Measurements from ENCODE around the gene MAGEB1. TPM values are rescaled to one million over a fixed set of nuclear protein-coding genes. Genes with fewer than 3 reads are reported as not detected.

MAGEB1 gene
- total RNA-seq, 1 donor: not detected

GRCh38 chrX:30261012-30261411 lies 14.1 kb downstream of the MAGEB1 start:
- no peak for DNase-seq (ENCODE audit: low read depth)
- TF ChIP-seq CTCF (IDR thresholded peaks at IDR 0.05; ENCODE audit: insufficient read depth, low read length): no peak

GRCh38 chrX:30262763-30263162 lies 15.8 kb downstream of the MAGEB1 start:
- no peak for DNase-seq (ENCODE audit: low read depth)
- no peak for TF ChIP-seq CTCF (IDR thresholded peaks at IDR 0.05; ENCODE audit: insufficient read depth, low read length)
- H3K4me3 ChIP-seq (ENCODE audit: low read depth, low read length): no peak overlapping the region

More at GRCh38 chrX:30261012-30261411, 14.1 kb downstream of the MAGEB1 start:
- H3K4me3 ChIP-seq (ENCODE audit: low read depth, low read length): no peak overlapping the region

- TF ChIP-seq CTCF (IDR thresholded peaks at IDR 0.05; ENCODE audit: insufficient read depth, low read length): no peak
- H3K4me3 ChIP-seq (ENCODE audit: low read depth, low read length): no peak overlapping the region
- DNase-seq (ENCODE audit: low read depth): no peak
These were observed 23.7 kb downstream of the MAGEB1 start for GRCh38 chrX:30270639-30271038.

- peak; percentile 55 for DNase-seq (ENCODE audit: low read depth)
- no peak overlapping the region for H3K4me3 ChIP-seq (ENCODE audit: low read depth, low read length)
- peak; percentile 14 for TF ChIP-seq CTCF (IDR thresholded peaks at IDR 0.05; ENCODE audit: insufficient read depth, low read length)
These were observed 28.6 kb downstream of the MAGEB1 start for GRCh38 chrX:30275498-30275897.

GRCh38 chrX:30278365-30278764 lies 31.4 kb downstream of the MAGEB1 start:
- peak; percentile 66 for DNase-seq (ENCODE audit: low read depth)
- no peak overlapping the region for H3K4me3 ChIP-seq (ENCODE audit: low read depth, low read length)
- TF ChIP-seq CTCF (IDR thresholded peaks at IDR 0.05; ENCODE audit: insufficient read depth, low read length): no peak

- no peak for DNase-seq (ENCODE audit: low read depth)
These were observed 33.5 kb downstream of the MAGEB1 start for GRCh38 chrX:30280428-30280827.

More at GRCh38 chrX:30280428-30280827, 33.5 kb downstream of the MAGEB1 start:
- H3K4me3 ChIP-seq (ENCODE audit: low read depth, low read length): no peak overlapping the region
- TF ChIP-seq CTCF (IDR thresholded peaks at IDR 0.05; ENCODE audit: insufficient read depth, low read length): no peak
